H9 (cell line): Measurements from ENCODE around the gene DIPK1C. TPM values are rescaled to one million over a fixed set of nuclear protein-coding genes. Genes with fewer than 3 reads are reported as not detected.

ENCODE experiments used
- DNase-seq: peaks from one replicate; pipeline ENCODE4 v3.0.0-alpha.2; 2017
- H2AFZ ChIP-seq: one replicate; pipeline ENCODE4 v1.6.1; 2013; ENCODE audit warnings: mild to moderate bottlenecking, low read length, control low read depth, moderate library complexity
- H2AK5ac ChIP-seq: 2 replicates; pipeline ENCODE4 v1.6.1; 2013; ENCODE audit warnings: low read length, control low read depth, mixed read lengths; ENCODE audit not compliant: insufficient read length
- H2BK120ac ChIP-seq: one replicate; pipeline ENCODE4 v1.6.1; 2013; ENCODE audit warnings: low read depth, mild to moderate bottlenecking, low read length, control low read depth, inconsistent platforms; ENCODE audit not compliant: poor library complexity, severe bottlenecking
- H2BK12ac ChIP-seq: 2 replicates; pipeline ENCODE4 v1.6.1; 2013; ENCODE audit warnings: low read length, control low read depth, mixed read lengths, low read depth; ENCODE audit not compliant: insufficient read length
- H2BK15ac ChIP-seq: 2 replicates; pipeline ENCODE4 v1.6.1; 2013; ENCODE audit warnings: low read depth, low read length, control low read depth
- H2BK20ac ChIP-seq: one replicate; pipeline ENCODE4 v1.6.1; 2013; ENCODE audit warnings: low read depth, mild to moderate bottlenecking, low read length, control low read depth, inconsistent platforms; ENCODE audit not compliant: poor library complexity, severe bottlenecking
- H2BK5ac ChIP-seq: 2 replicates; pipeline ENCODE4 v1.6.1; 2013; ENCODE audit warnings: low read length, control low read depth, mixed read lengths; ENCODE audit not compliant: insufficient read length
- H3K14ac ChIP-seq: 2 replicates; pipeline ENCODE4 v1.6.1; 2013; ENCODE audit warnings: low read length, control low read depth; ENCODE audit not compliant: insufficient read depth
- H3K18ac ChIP-seq: 2 replicates; pipeline ENCODE4 v1.6.1; 2013; ENCODE audit warnings: low read depth, mild to moderate bottlenecking, mixed read lengths, low read length, control low read depth; ENCODE audit not compliant: insufficient read length
- H3K23ac ChIP-seq: 2 replicates; pipeline ENCODE4 v1.6.1; 2013; ENCODE audit warnings: low read length, control low read depth, mixed read lengths, low read depth; ENCODE audit not compliant: insufficient read length
- H3K23me2 ChIP-seq: 2 replicates; pipeline ENCODE4 v1.6.1; 2013; ENCODE audit warnings: low read depth, mild to moderate bottlenecking, mixed read lengths, low read length, control low read depth; ENCODE audit not compliant: insufficient read length, poor library complexity, severe bottlenecking
- H3K27ac ChIP-seq: 2 replicates; pipeline ENCODE4 v1.5.1; 2013; ENCODE audit warnings: low read length, control low read depth, mixed read lengths, low read depth; ENCODE audit not compliant: insufficient read length
- H3K27me3 ChIP-seq: 2 replicates; pipeline ENCODE4 v1.6.1; 2013; ENCODE audit warnings: low read length, control low read depth, inconsistent platforms; ENCODE audit not compliant: insufficient read depth
- H3K4ac ChIP-seq: 2 replicates; pipeline ENCODE4 v1.6.1; 2013; ENCODE audit warnings: low read depth, mild to moderate bottlenecking, control low read depth, inconsistent platforms, low read length, moderate library complexity
- H3K4me1 ChIP-seq: 2 replicates; pipeline ENCODE4 v1.6.1; 2013; ENCODE audit warnings: low read length, control low read depth, inconsistent platforms; ENCODE audit not compliant: insufficient read depth
- H3K4me2 ChIP-seq: 2 replicates; pipeline ENCODE4 v1.6.1; 2013; ENCODE audit warnings: low read length, control low read depth, mixed read lengths; ENCODE audit not compliant: insufficient read length, insufficient read depth
- H3K56ac ChIP-seq: 2 replicates; pipeline ENCODE4 v1.6.1; 2013; ENCODE audit warnings: low read depth, mild to moderate bottlenecking, mixed read lengths, low read length, control low read depth; ENCODE audit not compliant: insufficient read length
- H3K79me1 ChIP-seq: 2 replicates; pipeline ENCODE4 v1.6.1; 2013; ENCODE audit warnings: low read depth, mild to moderate bottlenecking, moderate library complexity, low read length, control low read depth, inconsistent platforms; ENCODE audit not compliant: insufficient read depth, poor library complexity, severe bottlenecking
- H3K79me2 ChIP-seq: 2 replicates; pipeline ENCODE4 v1.6.1; 2013; ENCODE audit warnings: low read length, control low read depth, inconsistent platforms; ENCODE audit not compliant: insufficient read depth
- H3K9ac ChIP-seq: 2 replicates; pipeline ENCODE4 v1.6.1; 2013; ENCODE audit warnings: low read length, control low read depth, mixed read lengths; ENCODE audit not compliant: insufficient read length; ENCODE audit errors: extremely low read depth
- H3K9me3 ChIP-seq: one replicate; pipeline ENCODE4 v1.6.1; 2013; ENCODE audit warnings: low read depth, low read length, inconsistent platforms; ENCODE audit not compliant: control insufficient read depth
- H3T11ph ChIP-seq: one replicate; pipeline ENCODE4 v1.6.1; 2013; ENCODE audit warnings: mild to moderate bottlenecking, low read length, control low read depth, inconsistent platforms
- H4K20me1 ChIP-seq: one replicate; pipeline ENCODE4 v1.6.1; 2013; ENCODE audit not compliant: control insufficient read depth, insufficient read length, insufficient read depth
- H4K5ac ChIP-seq: 2 replicates; pipeline ENCODE4 v1.6.1; 2013; ENCODE audit warnings: low read depth, mild to moderate bottlenecking, mixed read lengths, low read length, control low read depth; ENCODE audit not compliant: insufficient read length
- H4K8ac ChIP-seq: replicated peaks from 2 replicates; pipeline ENCODE4 v1.6.1; 2013; ENCODE audit warnings: low read length, control low read depth, mixed read lengths, low read depth; ENCODE audit not compliant: insufficient read length
- H4K91ac ChIP-seq: 2 replicates; pipeline ENCODE4 v1.6.1; 2013; ENCODE audit warnings: low read depth, mild to moderate bottlenecking, moderate library complexity, mixed read lengths, low read length, control low read depth; ENCODE audit not compliant: insufficient read length
- H3K27ac Mint-ChIP-seq, 3 experiments: 2 replicates in 2 of 3; 3 replicates in 1 of 3; pipeline ENCODE4 v1.8.0; 2020 to 2021; ENCODE audit warnings: mixed read lengths in 3 of 3, mild to moderate bottlenecking in 1 of 3, moderate library complexity in 1 of 3
- H3K27me3 Mint-ChIP-seq: 2 replicates; pipeline ENCODE4 v1.8.0; 2021; ENCODE audit warnings: low read depth, mild to moderate bottlenecking, moderate library complexity, mixed read lengths
- H3K36me3 Mint-ChIP-seq, 3 experiments: 2 replicates in 2 of 3; 3 replicates in 1 of 3; pipeline ENCODE4 v1.8.0; 2020 to 2021; ENCODE audit warnings: low read depth in 3 of 3, mixed read lengths in 3 of 3; ENCODE audit not compliant: insufficient read depth in 1 of 3
- H3K4me1 Mint-ChIP-seq, 2 experiments: 2 replicates each; pipeline ENCODE4 v1.8.0; 2020; ENCODE audit warnings: mixed read lengths in 2 of 2
- H3K4me3 Mint-ChIP-seq, 2 experiments: 2 replicates in 1 of 2; 3 replicates in 1 of 2; pipeline ENCODE4 v1.8.0; 2020 to 2021; ENCODE audit warnings: mild to moderate bottlenecking in 2 of 2, mixed read lengths in 2 of 2, moderate library complexity in 1 of 2
- H3K9me3 Mint-ChIP-seq, 2 experiments: 2 replicates in 1 of 2; 3 replicates in 1 of 2; pipeline ENCODE4 v1.8.0; 2020; ENCODE audit warnings: mild to moderate bottlenecking in 2 of 2, mixed read lengths in 2 of 2, moderate library complexity in 1 of 2
- CTCF ChIP-seq: fragments of 200-600 bp; sonication (generic); conservative IDR thresholded peaks from 3 replicates; pipeline ENCODE4 v1.8.0; 2021; ENCODE audit warnings: antibody characterized with exemption, mild to moderate bottlenecking
- WGBS: extraction: QIAGEN DNeasy Blood & Tissue Kit; methylation state at CpG from one replicate; pipeline ENCODE4 v1.1.7; 2013; ENCODE audit warnings: missing lambda C conversion rate, low lambda C conversion rate, mixed read lengths; ENCODE audit not compliant: insufficient read length; ENCODE audit errors: extremely low coverage; 5-methylcytosine and 5-hydroxymethylcytosine counted together
- total RNA-seq: library from RNA; stranded (reverse); gene quantifications from 2 replicates; pipeline ENCODE4 v1.2.1, GENCODE V29; 2021

The DIPK1C gene
- total RNA-seq, 1 experiment from 2014 or later, result not detected

- no peak overlapping the region for H2BK20ac ChIP-seq
- H3K36me3 Mint-ChIP-seq, result peaks cover 63 to 92% (median 85%) of the 10 kb centered on the region in 3 experiments
- TF ChIP-seq CTCF, result no peak
- H2BK5ac ChIP-seq, result no peak overlapping the region
- H4K91ac ChIP-seq, result no peak overlapping the region
- no peak overlapping the region for H2BK15ac ChIP-seq
- H4K8ac ChIP-seq, result no peak overlapping the region
- no peak overlapping the region for H2BK12ac ChIP-seq
- H3K14ac ChIP-seq, result no peak overlapping the region; the same call in 1 of the 2 replicates
- peaks cover 9 to 19% of the 10 kb centered on the region in 2 experiments for H3K4me1 Mint-ChIP-seq
- H3K4ac ChIP-seq, result no peak overlapping the region
- no peaks in the 10 kb centered on the region for H3K9me3 Mint-ChIP-seq
- no CpG with 5 or more reads among the region's 11 CpGs for WGBS
- H3K56ac ChIP-seq, result no peak overlapping the region
- no peak overlapping the region for H2AK5ac ChIP-seq
- no peaks in the 10 kb centered on the region for H4K20me1 ChIP-seq
- no peaks in the 10 kb centered on the region; the same call in 1 of the 2 replicates for H3K4me1 ChIP-seq
- no peaks in the 10 kb centered on the region for H3K9me3 ChIP-seq
- H3K27me3 Mint-ChIP-seq, result no peaks in the 10 kb centered on the region
- H3K23ac ChIP-seq, result no peak overlapping the region
- H3T11ph ChIP-seq, result no peak overlapping the region
- no peak overlapping the region for H2BK120ac ChIP-seq
- H4K5ac ChIP-seq, result no peak overlapping the region
- H3K18ac ChIP-seq, result no peak overlapping the region
- no peak overlapping the region for H3K9ac ChIP-seq
- no peaks in the 10 kb centered on the region for H3K79me2 ChIP-seq
- H3K79me1 ChIP-seq, result peaks cover 6% of the 10 kb centered on the region
- H3K27ac ChIP-seq, result no peak overlapping the region
- no peaks in the 10 kb centered on the region for H3K23me2 ChIP-seq
- no peaks in the 10 kb centered on the region for H3K27me3 ChIP-seq
- H2AFZ ChIP-seq, result no peak overlapping the region
- DNase-seq, result peak; percentile 56
- peak overlapping the region; percentile 44 to 94 (median 82); a peak in 6 of 7 replicates for H3K27ac Mint-ChIP-seq
- 0 out of 5 replicates have a peak overlapping the region, but pooled peaks of 1 of the 2 experiments have one; percentile 15 for H3K4me3 Mint-ChIP-seq
- no peak overlapping the region for H3K4me2 ChIP-seq
Observed at GRCh38 chr18:74506448-74507084, 49.5 kb upstream of the DIPK1C start.
